H9 (cell line): Measurements from ENCODE around the gene ACSF3. TPM values are rescaled to one million over a fixed set of nuclear protein-coding genes. Genes with fewer than 3 reads are reported as not detected.

Experiments
- DNase-seq: peaks from one replicate; pipeline ENCODE4 v3.0.0-alpha.2; 2017
- H2AFZ ChIP-seq: one replicate; pipeline ENCODE4 v1.6.1; 2013; ENCODE audit warnings: mild to moderate bottlenecking, low read length, control low read depth, moderate library complexity
- H2AK5ac ChIP-seq: 2 replicates; pipeline ENCODE4 v1.6.1; 2013; ENCODE audit warnings: low read length, control low read depth, mixed read lengths; ENCODE audit not compliant: insufficient read length
- H2BK120ac ChIP-seq: one replicate; pipeline ENCODE4 v1.6.1; 2013; ENCODE audit warnings: low read depth, mild to moderate bottlenecking, low read length, control low read depth, inconsistent platforms; ENCODE audit not compliant: poor library complexity, severe bottlenecking
- H2BK12ac ChIP-seq: 2 replicates; pipeline ENCODE4 v1.6.1; 2013; ENCODE audit warnings: low read length, control low read depth, mixed read lengths, low read depth; ENCODE audit not compliant: insufficient read length
- H2BK15ac ChIP-seq: 2 replicates; pipeline ENCODE4 v1.6.1; 2013; ENCODE audit warnings: low read depth, low read length, control low read depth
- H2BK20ac ChIP-seq: one replicate; pipeline ENCODE4 v1.6.1; 2013; ENCODE audit warnings: low read depth, mild to moderate bottlenecking, low read length, control low read depth, inconsistent platforms; ENCODE audit not compliant: poor library complexity, severe bottlenecking
- H2BK5ac ChIP-seq: 2 replicates; pipeline ENCODE4 v1.6.1; 2013; ENCODE audit warnings: low read length, control low read depth, mixed read lengths; ENCODE audit not compliant: insufficient read length
- H3K14ac ChIP-seq: 2 replicates; pipeline ENCODE4 v1.6.1; 2013; ENCODE audit warnings: low read length, control low read depth; ENCODE audit not compliant: insufficient read depth
- H3K18ac ChIP-seq: 2 replicates; pipeline ENCODE4 v1.6.1; 2013; ENCODE audit warnings: low read depth, mild to moderate bottlenecking, mixed read lengths, low read length, control low read depth; ENCODE audit not compliant: insufficient read length
- H3K23ac ChIP-seq: 2 replicates; pipeline ENCODE4 v1.6.1; 2013; ENCODE audit warnings: low read length, control low read depth, mixed read lengths, low read depth; ENCODE audit not compliant: insufficient read length
- H3K23me2 ChIP-seq: 2 replicates; pipeline ENCODE4 v1.6.1; 2013; ENCODE audit warnings: low read depth, mild to moderate bottlenecking, mixed read lengths, low read length, control low read depth; ENCODE audit not compliant: insufficient read length, poor library complexity, severe bottlenecking
- H3K27ac ChIP-seq: 2 replicates; pipeline ENCODE4 v1.5.1; 2013; ENCODE audit warnings: low read length, control low read depth, mixed read lengths, low read depth; ENCODE audit not compliant: insufficient read length
- H3K27me3 ChIP-seq: 2 replicates; pipeline ENCODE4 v1.6.1; 2013; ENCODE audit warnings: low read length, control low read depth, inconsistent platforms; ENCODE audit not compliant: insufficient read depth
- H3K4ac ChIP-seq: 2 replicates; pipeline ENCODE4 v1.6.1; 2013; ENCODE audit warnings: low read depth, mild to moderate bottlenecking, control low read depth, inconsistent platforms, low read length, moderate library complexity
- H3K4me1 ChIP-seq: 2 replicates; pipeline ENCODE4 v1.6.1; 2013; ENCODE audit warnings: low read length, control low read depth, inconsistent platforms; ENCODE audit not compliant: insufficient read depth
- H3K4me2 ChIP-seq: 2 replicates; pipeline ENCODE4 v1.6.1; 2013; ENCODE audit warnings: low read length, control low read depth, mixed read lengths; ENCODE audit not compliant: insufficient read length, insufficient read depth
- H3K56ac ChIP-seq: 2 replicates; pipeline ENCODE4 v1.6.1; 2013; ENCODE audit warnings: low read depth, mild to moderate bottlenecking, mixed read lengths, low read length, control low read depth; ENCODE audit not compliant: insufficient read length
- H3K79me1 ChIP-seq: 2 replicates; pipeline ENCODE4 v1.6.1; 2013; ENCODE audit warnings: low read depth, mild to moderate bottlenecking, moderate library complexity, low read length, control low read depth, inconsistent platforms; ENCODE audit not compliant: insufficient read depth, poor library complexity, severe bottlenecking
- H3K79me2 ChIP-seq: 2 replicates; pipeline ENCODE4 v1.6.1; 2013; ENCODE audit warnings: low read length, control low read depth, inconsistent platforms; ENCODE audit not compliant: insufficient read depth
- H3K9ac ChIP-seq: 2 replicates; pipeline ENCODE4 v1.6.1; 2013; ENCODE audit warnings: low read length, control low read depth, mixed read lengths; ENCODE audit not compliant: insufficient read length; ENCODE audit errors: extremely low read depth
- H3K9me3 ChIP-seq: one replicate; pipeline ENCODE4 v1.6.1; 2013; ENCODE audit warnings: low read depth, low read length, inconsistent platforms; ENCODE audit not compliant: control insufficient read depth
- H3T11ph ChIP-seq: one replicate; pipeline ENCODE4 v1.6.1; 2013; ENCODE audit warnings: mild to moderate bottlenecking, low read length, control low read depth, inconsistent platforms
- H4K20me1 ChIP-seq: one replicate; pipeline ENCODE4 v1.6.1; 2013; ENCODE audit not compliant: control insufficient read depth, insufficient read length, insufficient read depth
- H4K5ac ChIP-seq: 2 replicates; pipeline ENCODE4 v1.6.1; 2013; ENCODE audit warnings: low read depth, mild to moderate bottlenecking, mixed read lengths, low read length, control low read depth; ENCODE audit not compliant: insufficient read length
- H4K8ac ChIP-seq: replicated peaks from 2 replicates; pipeline ENCODE4 v1.6.1; 2013; ENCODE audit warnings: low read length, control low read depth, mixed read lengths, low read depth; ENCODE audit not compliant: insufficient read length
- H4K91ac ChIP-seq: 2 replicates; pipeline ENCODE4 v1.6.1; 2013; ENCODE audit warnings: low read depth, mild to moderate bottlenecking, moderate library complexity, mixed read lengths, low read length, control low read depth; ENCODE audit not compliant: insufficient read length
- H3K27ac Mint-ChIP-seq, 3 experiments: 2 replicates in 2 of 3; 3 replicates in 1 of 3; pipeline ENCODE4 v1.8.0; 2020 to 2021; ENCODE audit warnings: mixed read lengths in 3 of 3, mild to moderate bottlenecking in 1 of 3, moderate library complexity in 1 of 3
- H3K27me3 Mint-ChIP-seq: 2 replicates; pipeline ENCODE4 v1.8.0; 2021; ENCODE audit warnings: low read depth, mild to moderate bottlenecking, moderate library complexity, mixed read lengths
- H3K36me3 Mint-ChIP-seq, 3 experiments: 2 replicates in 2 of 3; 3 replicates in 1 of 3; pipeline ENCODE4 v1.8.0; 2020 to 2021; ENCODE audit warnings: low read depth in 3 of 3, mixed read lengths in 3 of 3; ENCODE audit not compliant: insufficient read depth in 1 of 3
- H3K4me1 Mint-ChIP-seq, 2 experiments: 2 replicates each; pipeline ENCODE4 v1.8.0; 2020; ENCODE audit warnings: mixed read lengths in 2 of 2
- H3K4me3 Mint-ChIP-seq, 2 experiments: 2 replicates in 1 of 2; 3 replicates in 1 of 2; pipeline ENCODE4 v1.8.0; 2020 to 2021; ENCODE audit warnings: mild to moderate bottlenecking in 2 of 2, mixed read lengths in 2 of 2, moderate library complexity in 1 of 2
- H3K9me3 Mint-ChIP-seq, 2 experiments: 2 replicates in 1 of 2; 3 replicates in 1 of 2; pipeline ENCODE4 v1.8.0; 2020; ENCODE audit warnings: mild to moderate bottlenecking in 2 of 2, mixed read lengths in 2 of 2, moderate library complexity in 1 of 2
- CTCF ChIP-seq: fragments of 200-600 bp; sonication (generic); conservative IDR thresholded peaks from 3 replicates; pipeline ENCODE4 v1.8.0; 2021; ENCODE audit warnings: antibody characterized with exemption, mild to moderate bottlenecking
- WGBS: extraction: QIAGEN DNeasy Blood & Tissue Kit; methylation state at CpG from one replicate; pipeline ENCODE4 v1.1.7; 2013; ENCODE audit warnings: missing lambda C conversion rate, low lambda C conversion rate, mixed read lengths; ENCODE audit not compliant: insufficient read length; ENCODE audit errors: extremely low coverage; 5-methylcytosine and 5-hydroxymethylcytosine counted together
- total RNA-seq: library from RNA; stranded (reverse); gene quantifications from 2 replicates; pipeline ENCODE4 v1.2.1, GENCODE V29; 2021

Gene ACSF3
- total RNA-seq, 1 experiment from 2014 or later, result 31.3 TPM

GRCh38 chr16:89100601-89101302 lies 7.1 kb downstream of the ACSF3 start:
- Histone ChIP-seq H2BK5ac (no peak overlapping the region), H4K8ac (no peak overlapping the region), H2BK12ac (no peak overlapping the region), H3K9ac (no peak overlapping the region), H2BK20ac (no peak overlapping the region), H3K27ac (no peak overlapping the region), H4K20me1 (peaks cover 2% of the 10 kb centered on the region), H3K23me2 (no peaks in the 10 kb centered on the region), H3T11ph (no peak overlapping the region), H3K4me2 (no peak overlapping the region), H2AK5ac (no peak overlapping the region), H2BK120ac (no peak overlapping the region), H3K79me2 (no peaks in the 10 kb centered on the region; the same call in 1 of the 2 replicates), H3K27me3 (no peaks in the 10 kb centered on the region), H3K14ac (no peak overlapping the region), H3K4me1 (no peaks in the 10 kb centered on the region), H2BK15ac (no peak overlapping the region), H3K56ac (no peak overlapping the region), H3K23ac (no peak overlapping the region), H4K91ac (no peak overlapping the region), H3K79me1 (no peaks in the 10 kb centered on the region), H3K18ac (no peak overlapping the region), H4K5ac (no peak overlapping the region), H3K9me3 (no peaks in the 10 kb centered on the region), H2AFZ (no peak overlapping the region), H3K4ac (no peak overlapping the region)
- no CpG with 5 or more reads among the region's 42 CpGs for WGBS
- peaks cover 21 to 23% of the 10 kb centered on the region in 2 experiments for H3K4me1 Mint-ChIP-seq
- no peak for DNase-seq
- no peaks in the 10 kb centered on the region for H3K9me3 Mint-ChIP-seq
- TF ChIP-seq CTCF, result no peak
- H3K4me3 Mint-ChIP-seq, result no peak overlapping the region
- no peaks in the 10 kb centered on the region for H3K27me3 Mint-ChIP-seq
- peaks cover 7 to 59% (median 44%) of the 10 kb centered on the region in 3 experiments for H3K36me3 Mint-ChIP-seq
- H3K27ac Mint-ChIP-seq, result no peak overlapping the region
